GM12892 (cell line): ENCODE data around the gene SVOP.

Source experiments
- POLR2A ChIP-seq: IDR thresholded peaks from 2 replicates; pipeline ENCODE4 v1.6.1; 2011; ENCODE audit warnings: low read depth, low read length, control low read depth
- TAF1 ChIP-seq: IDR thresholded peaks from 2 replicates; pipeline ENCODE4 v1.6.1; 2011; ENCODE audit warnings: low read depth, mild to moderate bottlenecking, control low read depth, low read length, borderline replicate concordance

DNA sequence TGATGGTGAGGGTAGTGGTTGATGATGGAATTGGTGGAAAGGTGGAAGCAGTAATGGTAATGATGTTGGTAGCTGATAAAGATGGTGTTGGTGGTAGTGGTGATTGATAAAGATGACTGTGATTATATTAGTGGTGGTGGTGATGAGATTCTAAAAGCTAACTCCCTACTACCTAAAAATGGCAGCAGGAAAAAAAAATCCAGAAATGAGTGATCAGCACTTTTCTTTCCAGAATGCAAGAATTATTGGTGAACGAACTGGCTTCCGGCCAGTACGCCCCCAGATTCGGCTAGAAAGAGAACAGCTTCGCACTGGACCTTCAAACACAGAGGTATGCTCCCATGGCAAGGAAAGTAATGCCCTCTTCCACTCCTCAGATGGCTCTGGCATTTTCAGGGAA is 121.7 kb downstream of the SVOP start:
- TF ChIP-seq TAF1 (no peak), POLR2A (no peak)
